Measurements from ENCODE around the gene SARM1.

SARM1 gene

DNA sequence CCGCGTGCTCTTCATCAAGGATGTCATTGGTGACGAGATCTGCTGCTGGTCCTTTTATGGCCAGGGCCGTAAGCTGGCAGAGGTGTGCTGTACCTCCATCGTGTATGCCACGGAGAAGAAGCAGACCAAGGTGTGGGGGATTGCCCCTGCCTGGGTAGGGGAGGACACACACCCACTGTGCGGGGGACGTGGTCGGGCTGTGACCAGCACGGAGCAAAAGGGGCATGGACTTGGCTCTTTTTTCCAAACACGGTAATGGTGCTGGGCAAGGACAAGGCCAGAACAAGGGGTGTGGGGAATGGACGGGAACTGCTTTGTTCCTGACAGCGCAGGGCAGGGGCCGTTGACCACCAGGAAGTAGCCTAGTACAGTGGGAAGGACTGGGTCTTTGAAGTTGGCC, 29.2 kb upstream of the SARM1 start:
- no peak for DNase-seq

GRCh38 chr17:28343491-28343932, 28.0 kb upstream of the SARM1 start:
- no peak for DNase-seq

GRCh38 chr17:28344011-28344410, 27.5 kb upstream of the SARM1 start:
- DNase-seq = no peak

GRCh38 chr17:28344435-28344901, 27.0 kb upstream of the SARM1 start:
- no peak for DNase-seq

GRCh38 chr17:28345419-28346198, 25.9 kb upstream of the SARM1 start:
- DNase-seq = no peak

DNA sequence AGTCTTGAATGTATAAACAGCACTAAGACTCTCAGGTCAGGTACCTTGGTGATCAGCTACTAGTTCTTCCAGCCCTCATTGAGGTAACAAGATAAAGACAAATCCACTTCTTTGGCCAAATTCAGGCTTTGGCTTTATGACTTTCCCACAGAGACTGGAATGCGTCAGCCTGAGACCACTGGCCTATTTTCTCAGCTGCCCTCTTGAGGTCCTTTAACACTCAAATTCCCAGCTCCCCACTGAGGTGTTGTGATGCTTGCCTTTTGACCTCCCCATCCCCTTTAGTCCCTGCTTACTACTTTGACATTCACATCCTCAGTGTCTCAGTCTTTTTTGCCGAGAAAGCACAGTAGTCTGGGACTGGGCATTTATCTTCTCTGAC, 25.3 kb upstream of the SARM1 start:
- DNase-seq = no peak

DNA sequence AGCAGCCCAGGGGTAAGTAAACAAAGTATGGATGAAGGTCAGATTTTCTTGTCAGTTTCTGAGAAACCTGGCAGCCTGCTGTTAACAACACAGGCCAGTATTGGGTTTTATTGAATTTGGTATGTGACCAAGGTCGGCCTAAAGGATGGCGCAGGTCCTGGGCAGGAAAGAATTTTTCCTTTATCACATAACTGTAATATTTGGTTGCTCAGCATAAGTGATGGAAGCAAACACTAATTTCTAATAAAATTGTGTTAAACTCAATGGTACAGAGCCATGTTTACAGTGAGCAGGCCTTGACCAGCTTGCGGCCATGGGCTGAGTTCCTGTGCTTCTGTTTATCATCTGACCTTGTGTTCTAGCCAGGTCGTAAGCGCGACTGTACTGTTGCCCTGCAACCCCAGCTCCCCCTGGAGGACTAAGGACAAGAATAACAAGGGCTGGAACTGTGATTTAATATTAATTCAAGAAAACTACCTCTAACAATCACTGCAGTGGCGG, 24.7 kb upstream of the SARM1 start:
- no peak for DNase-seq

- no peak for DNase-seq
Measured at GRCh38 chr17:28347261-28347891, 24.1 kb upstream of the SARM1 start.

- no peak for DNase-seq
Measured at GRCh38 chr17:28348979-28349378, 22.5 kb upstream of the SARM1 start.

DNA sequence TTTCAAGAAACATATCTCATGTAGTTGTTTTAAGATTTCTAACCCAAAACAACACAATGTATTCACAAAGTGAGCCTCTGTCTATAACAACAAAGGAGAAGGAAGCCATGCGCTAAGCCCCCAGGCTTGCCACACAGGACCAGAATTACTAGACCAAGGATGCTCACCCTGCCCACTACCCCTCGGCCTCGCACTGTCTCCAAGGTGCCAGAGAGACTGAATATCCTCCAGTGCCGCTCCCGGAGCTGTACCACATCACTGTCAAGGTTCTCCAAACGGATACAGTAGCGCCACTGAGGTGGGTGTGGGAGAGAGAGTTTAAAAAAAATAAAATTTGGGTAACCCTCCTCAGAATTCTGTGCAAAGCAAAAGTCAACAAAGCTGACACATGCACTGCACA, 21.2 kb upstream of the SARM1 start:
- no peak for DNase-seq

- DNase-seq = peak; percentile 98
Measured at GRCh38 chr17:28357061-28357900, 14.2 kb upstream of the SARM1 start, which contains the start of gene POLDIP2. Gene POLDIP2 (minus strand): TSS chr17:28357527. CDS start chr17:28357448, 79 bp downstream.

GRCh38 chr17:28357901-28358197, 13.6 kb upstream of the SARM1 start:
- no peak for DNase-seq

DNA sequence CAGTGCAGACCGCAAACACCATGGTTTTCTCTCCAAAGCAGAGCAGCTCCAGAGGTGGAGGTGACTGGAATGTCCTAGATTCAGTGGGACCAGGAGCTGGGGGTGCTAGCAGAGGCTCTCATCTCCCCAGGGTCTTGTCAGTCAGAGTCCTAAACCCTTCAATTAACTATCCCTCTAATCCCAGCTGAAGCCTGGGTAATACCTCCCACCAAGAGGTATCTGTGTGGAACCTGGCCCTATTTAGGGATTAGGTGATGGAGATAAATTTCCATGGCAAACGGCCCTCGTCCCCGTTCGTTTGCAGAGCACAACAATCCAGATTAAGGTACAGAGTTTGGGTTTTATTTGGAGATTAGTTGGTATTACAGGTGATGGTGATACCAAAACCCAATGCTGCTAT, 8.3 kb upstream of the SARM1 start:
- no peak for DNase-seq

DNA sequence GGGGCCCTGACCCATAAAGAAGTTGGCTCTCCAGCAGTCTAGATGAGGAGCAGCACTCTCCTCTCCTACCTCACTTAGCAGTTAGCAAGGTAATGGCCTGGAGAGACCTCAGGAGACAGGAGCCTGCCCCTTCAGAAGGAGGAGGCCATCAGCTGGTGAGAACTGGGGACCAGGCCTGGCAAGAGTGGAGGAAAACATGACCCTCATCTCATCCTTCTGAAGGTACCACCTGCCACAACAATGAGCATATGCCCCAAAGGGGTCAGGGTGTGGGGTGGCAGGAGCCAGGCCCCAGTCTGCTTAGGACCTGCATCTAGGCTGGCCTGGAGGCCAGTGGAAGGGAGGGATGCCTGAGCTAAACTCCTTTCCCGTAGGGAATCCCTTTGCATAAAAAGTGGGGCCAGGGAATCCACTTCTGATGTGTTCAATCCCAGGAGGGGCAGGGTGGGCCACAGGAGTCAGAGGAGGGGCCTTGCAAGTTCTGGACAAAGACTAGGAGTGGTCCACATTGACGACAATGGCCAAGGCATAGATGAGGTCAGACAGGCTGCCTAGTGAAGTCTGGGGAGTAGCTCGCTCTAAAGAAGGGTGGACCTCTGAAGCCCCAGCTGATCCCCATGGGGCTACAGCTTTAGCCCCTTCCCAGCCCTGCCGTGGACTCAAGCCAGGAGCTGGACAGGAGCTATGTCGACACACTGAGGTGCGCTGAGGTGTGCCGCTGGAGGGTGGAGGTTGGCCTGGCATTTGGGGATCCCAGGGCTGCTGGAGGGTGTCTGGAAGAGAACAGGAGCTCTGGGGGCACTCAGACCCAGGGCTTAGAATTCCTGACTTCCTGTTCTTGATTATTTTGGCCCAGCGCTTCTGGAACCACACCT, 7.5 kb upstream of the SARM1 start:
- DNase-seq = no peak

DNA sequence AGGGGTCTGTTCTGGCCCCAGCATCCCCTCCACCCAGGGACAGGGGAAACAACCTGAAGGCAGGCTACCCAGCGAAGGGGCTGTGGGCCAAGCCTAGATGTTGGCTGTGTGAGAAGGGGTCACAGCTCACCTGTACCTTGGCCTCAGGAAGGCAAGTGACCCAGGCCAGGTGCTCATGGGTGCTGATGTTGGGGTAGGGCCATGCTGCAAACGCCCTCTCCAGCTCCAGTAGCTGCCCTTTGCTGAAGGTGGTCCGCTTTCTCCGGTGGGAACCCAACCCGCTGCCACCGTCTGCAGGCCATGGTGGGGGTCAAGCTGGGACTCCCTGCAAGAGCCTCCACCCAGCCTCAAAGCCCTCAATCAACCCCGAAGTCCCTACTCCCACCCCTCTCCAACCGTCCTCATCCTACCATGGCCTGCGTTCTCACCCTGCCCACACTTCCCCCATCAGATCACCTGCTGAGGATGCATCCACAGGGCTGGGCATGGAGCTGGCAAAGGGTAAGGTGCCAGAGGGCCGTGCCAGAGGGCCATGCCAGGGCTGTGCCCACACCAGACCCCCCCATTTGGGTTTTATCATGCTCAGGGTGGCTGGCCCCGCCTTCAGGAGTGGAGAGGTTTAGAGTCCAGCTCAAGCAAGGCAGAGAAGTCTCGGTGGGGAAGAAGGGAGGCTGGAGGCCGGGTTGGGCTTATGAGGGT, 6.7 kb upstream of the SARM1 start, which contains the start of gene SEBOX:
Gene SEBOX, minus strand, starts transcription at position 535 of the 699 bp plus-strand sequence. Its CDS starts 48 bp downstream, at position 487.
- DNase-seq = no peak

DNA sequence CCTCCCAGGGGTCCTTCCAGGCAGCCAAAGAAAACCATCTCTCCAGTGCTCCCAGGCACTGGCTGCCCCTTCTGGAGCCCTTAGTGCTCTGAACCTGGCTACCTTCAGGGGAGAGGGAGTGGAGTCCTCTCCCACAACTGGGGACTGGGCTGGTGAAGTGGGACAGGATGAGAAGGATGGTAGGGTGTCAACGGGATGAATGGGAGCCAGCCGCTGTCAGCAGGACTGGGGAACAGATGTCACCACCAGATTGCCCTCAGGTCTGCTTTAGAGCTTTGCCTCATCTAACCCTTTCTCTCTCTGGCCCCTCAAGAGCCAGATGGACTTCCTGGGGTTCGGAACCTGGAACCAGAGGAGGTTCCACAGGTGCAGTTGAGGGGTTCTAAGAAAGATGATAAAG, 6.0 kb upstream of the SARM1 start:
- no peak for DNase-seq

DNA sequence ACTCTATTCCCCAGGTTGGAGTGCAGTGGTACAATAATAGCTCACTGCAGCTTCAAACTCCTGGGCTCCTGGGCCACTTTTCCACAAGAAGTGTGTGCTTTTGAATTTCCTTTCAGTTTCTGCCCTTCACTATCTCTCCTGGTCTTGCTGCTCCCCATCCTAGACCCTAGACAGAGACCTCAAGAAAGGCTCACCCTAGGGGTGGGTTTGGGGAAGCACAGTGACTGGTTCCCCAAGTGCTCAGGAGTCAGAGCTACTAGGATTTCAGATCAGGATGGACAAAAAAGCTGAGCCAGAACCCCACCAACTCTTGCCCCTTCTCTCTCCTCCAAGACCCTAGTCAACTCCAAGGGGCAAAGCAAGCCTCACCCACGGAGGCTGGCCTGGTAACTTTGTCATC, 4.9 kb upstream of the SARM1 start:
- DNase-seq = no peak

DNA sequence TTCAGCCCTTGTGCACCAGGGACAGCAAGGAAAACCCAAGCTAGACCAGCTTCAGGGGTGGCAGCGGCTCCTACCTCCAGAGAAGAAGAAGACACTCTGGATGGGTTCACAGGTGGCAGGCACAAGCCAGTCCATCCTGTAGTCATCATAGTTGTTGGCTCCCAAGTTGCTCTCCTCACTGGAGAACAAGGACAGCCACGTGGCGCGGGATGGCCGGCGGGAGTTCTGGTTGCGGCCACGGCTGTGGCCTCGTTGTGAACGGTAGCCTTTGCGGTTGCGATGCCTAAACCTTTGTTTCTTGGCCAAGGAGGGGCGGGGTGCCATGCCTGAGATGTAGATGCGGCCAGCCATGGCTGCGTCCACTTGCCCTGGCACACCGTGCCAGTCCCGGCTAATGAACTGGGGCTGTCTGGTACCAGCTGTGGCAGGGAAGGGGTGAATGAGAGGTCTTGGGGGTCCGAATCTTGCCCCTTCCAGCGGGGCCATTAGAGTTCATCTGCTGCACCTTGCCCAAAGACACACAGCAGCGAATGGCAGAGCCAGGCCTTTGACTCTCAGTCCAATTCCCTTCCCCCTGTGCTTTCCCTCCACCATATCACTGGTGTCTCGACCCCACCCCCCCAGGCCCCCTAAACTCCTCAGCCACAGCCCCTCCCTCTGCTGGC, 3.7 kb upstream of the SARM1 start:
- DNase-seq = no peak

GRCh38 chr17:28368306-28368831, 3.1 kb upstream of the SARM1 start:
- no peak for DNase-seq

- no peak for DNase-seq
Measured at GRCh38 chr17:28368915-28369683, 2.4 kb upstream of the SARM1 start.

Measured in eye (tissue), 1 donor.